ENCODE measurements around the gene NUP133.

DNA sequence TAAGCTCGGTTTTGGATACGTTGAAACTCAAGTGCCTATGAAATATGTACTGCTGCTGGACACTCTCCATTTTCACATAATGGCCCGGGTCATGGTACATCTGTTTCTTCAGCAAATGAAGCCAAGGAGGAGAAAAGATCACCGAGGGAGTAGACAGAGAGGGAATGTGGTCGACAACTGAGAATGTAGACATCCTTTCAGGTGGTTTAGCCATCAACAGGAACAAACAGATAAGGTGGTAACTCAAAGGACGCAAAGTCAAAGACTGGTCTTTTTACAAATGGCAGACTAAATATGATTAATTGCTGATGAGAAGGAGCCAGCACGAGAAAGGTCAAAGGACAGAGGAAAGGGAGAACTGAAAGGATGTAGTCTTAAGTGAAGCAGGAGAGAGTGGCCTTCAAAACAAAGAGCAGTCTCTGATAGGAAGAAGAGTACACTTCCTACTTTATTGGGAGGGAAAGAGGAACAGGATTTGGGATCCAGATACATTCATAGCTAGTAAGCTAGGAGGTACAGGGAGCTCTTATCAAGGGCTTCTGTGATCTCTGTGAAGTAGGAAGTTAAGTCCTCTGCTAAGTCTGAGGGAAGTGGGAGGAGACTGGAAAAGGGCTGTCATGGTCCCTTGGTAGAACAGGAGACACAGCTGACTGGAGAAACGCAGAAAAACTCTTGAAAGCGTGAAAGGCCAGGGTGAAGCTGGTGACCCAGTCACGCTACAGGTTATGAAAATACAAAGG, 28.3 kb downstream of the NUP133 start:
- TF ChIP-seq, protein P1, sequence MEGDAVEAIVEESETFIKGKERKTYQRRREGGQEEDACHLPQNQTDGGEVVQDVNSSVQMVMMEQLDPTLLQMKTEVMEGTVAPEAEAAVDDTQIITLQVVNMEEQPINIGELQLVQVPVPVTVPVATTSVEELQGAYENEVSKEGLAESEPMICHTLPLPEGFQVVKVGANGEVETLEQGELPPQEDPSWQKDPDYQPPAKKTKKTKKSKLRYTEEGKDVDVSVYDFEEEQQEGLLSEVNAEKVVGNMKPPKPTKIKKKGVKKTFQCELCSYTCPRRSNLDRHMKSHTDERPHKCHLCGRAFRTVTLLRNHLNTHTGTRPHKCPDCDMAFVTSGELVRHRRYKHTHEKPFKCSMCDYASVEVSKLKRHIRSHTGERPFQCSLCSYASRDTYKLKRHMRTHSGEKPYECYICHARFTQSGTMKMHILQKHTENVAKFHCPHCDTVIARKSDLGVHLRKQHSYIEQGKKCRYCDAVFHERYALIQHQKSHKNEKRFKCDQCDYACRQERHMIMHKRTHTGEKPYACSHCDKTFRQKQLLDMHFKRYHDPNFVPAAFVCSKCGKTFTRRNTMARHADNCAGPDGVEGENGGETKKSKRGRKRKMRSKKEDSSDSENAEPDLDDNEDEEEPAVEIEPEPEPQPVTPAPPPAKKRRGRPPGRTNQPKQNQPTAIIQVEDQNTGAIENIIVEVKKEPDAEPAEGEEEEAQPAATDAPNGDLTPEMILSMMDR (conservative IDR thresholded peaks at IDR 0.05; ENCODE audit: low read depth, low read length): no peak
- TF ChIP-seq EZH2 (IDR thresholded peaks at IDR 0.05; ENCODE audit: borderline replicate concordance, low read depth, low read length, poor library complexity, severe bottlenecking): no peak
